ENCODE measurements around the gene SPOCK1. TPM values are rescaled to one million over a fixed set of nuclear protein-coding genes. Genes with fewer than 3 reads are reported as not detected.

Gene SPOCK1
- total RNA-seq, 4 donors from 2014 or later = 8.6 to 34.8 (median 13.2) TPM

GRCh38 chr5:137034764-137035479 lies 464.2 kb downstream of the SPOCK1 start:
- no peak for DNase-seq
- H3K9me3 ChIP-seq = no peaks in the 10 kb centered on the region
- H3K4me3 ChIP-seq = no peak overlapping the region
- TF ChIP-seq EP300 (IDR thresholded peaks at IDR 0.05; ENCODE audit: low read depth) = no peak
- WGBS, 2 donors (ENCODE audit: low coverage in 1 of 2) = 83 to 86% methylated on average over 5 to 9 of the region's 10 CpGs
- no peak overlapping the region for H3K27ac ChIP-seq
- intact Hi-C loops (cut with DNase I; ENCODE audit: low total_unique reads) (no loop called here), in situ Hi-C loops (cut with MboI; ENCODE audit: low pct_ligation_motif_present in 1 of 4, low pct_unique_long_range_greater_than_20kb in 1 of 4, low sequenced_read_pairs in 3 of 4) (no loop called here)
- no peaks in the 10 kb centered on the region for H3K4me1 ChIP-seq
- H3K36me3 ChIP-seq = no peaks in the 10 kb centered on the region
- no peaks in the 10 kb centered on the region for H3K27me3 ChIP-seq

GRCh38 chr5:137034213-137034612 lies 464.9 kb downstream of the SPOCK1 start:
- Histone ChIP-seq H3K36me3 (no peaks in the 10 kb centered on the region), H3K27ac (no peak overlapping the region), H3K9me3 (no peaks in the 10 kb centered on the region), H3K27me3 (no peaks in the 10 kb centered on the region), H3K4me3 (no peak overlapping the region), H3K4me1 (no peaks in the 10 kb centered on the region)
- no peak for DNase-seq
- TF ChIP-seq CTCF (IDR thresholded peaks at IDR 0.05) = no peak
- no peak for TF ChIP-seq POLR2A (IDR thresholded peaks at IDR 0.05)
- no peak for TF ChIP-seq EP300 (IDR thresholded peaks at IDR 0.05; ENCODE audit: low read depth)
- TF ChIP-seq POLR2AphosphoS5 (IDR thresholded peaks at IDR 0.05) = no peak
- in situ Hi-C loops (cut with MboI; ENCODE audit: low pct_ligation_motif_present in 1 of 4, low pct_unique_long_range_greater_than_20kb in 1 of 4, low sequenced_read_pairs in 3 of 4) = no loop called here
- WGBS, 2 donors (ENCODE audit: low coverage in 1 of 2) = 91 to 100% methylated on average over 1 to 4 of the region's 4 CpGs
- intact Hi-C loops (cut with DNase I; ENCODE audit: low total_unique reads) = no loop called here

GRCh38 chr5:137032929-137033328 lies 466.2 kb downstream of the SPOCK1 start:
- intact Hi-C loops (cut with DNase I; ENCODE audit: low total_unique reads) (no loop called here), in situ Hi-C loops (cut with MboI; ENCODE audit: low pct_ligation_motif_present in 1 of 4, low pct_unique_long_range_greater_than_20kb in 1 of 4, low sequenced_read_pairs in 3 of 4) (no loop called here)
- no peaks in the 10 kb centered on the region for H3K27me3 ChIP-seq
- no peak for TF ChIP-seq POLR2A (IDR thresholded peaks at IDR 0.05)
- TF ChIP-seq CTCF (IDR thresholded peaks at IDR 0.05) = no peak
- no peak for TF ChIP-seq EP300 (IDR thresholded peaks at IDR 0.05; ENCODE audit: low read depth)
- TF ChIP-seq POLR2AphosphoS5 (IDR thresholded peaks at IDR 0.05) = no peak
- no peak for DNase-seq
- H3K27ac ChIP-seq = no peak overlapping the region
- no peaks in the 10 kb centered on the region for H3K9me3 ChIP-seq
- WGBS, 2 donors (ENCODE audit: low coverage in 1 of 2) = 70 to 85% methylated on average over 4 to 8 of the region's 8 CpGs
- H3K4me3 ChIP-seq = no peak overlapping the region
- no peaks in the 10 kb centered on the region for H3K36me3 ChIP-seq
- H3K4me1 ChIP-seq = no peaks in the 10 kb centered on the region

- TF ChIP-seq EP300 (IDR thresholded peaks at IDR 0.05; ENCODE audit: low read depth) (no peak), CTCF (IDR thresholded peaks at IDR 0.05) (no peak), POLR2AphosphoS5 (IDR thresholded peaks at IDR 0.05) (no peak), POLR2A (IDR thresholded peaks at IDR 0.05) (no peak)
- Histone ChIP-seq H3K27me3 (no peaks in the 10 kb centered on the region), H3K4me3 (no peak overlapping the region), H3K27ac (no peak overlapping the region), H3K36me3 (no peaks in the 10 kb centered on the region), H3K4me1 (no peaks in the 10 kb centered on the region), H3K9me3 (no peaks in the 10 kb centered on the region)
- in situ Hi-C loops (cut with MboI; ENCODE audit: low pct_ligation_motif_present in 1 of 4, low pct_unique_long_range_greater_than_20kb in 1 of 4, low sequenced_read_pairs in 3 of 4) (no loop called here), intact Hi-C loops (cut with DNase I; ENCODE audit: low total_unique reads) (no loop called here)
- DNase-seq = no peak
- 50% methylated on average over 1 of the region's 1 CpG; no CpG with 5 or more reads in 1 of the 2 donors for WGBS, 2 donors (ENCODE audit: low coverage in 1 of 2)
These were observed 471.4 kb downstream of the SPOCK1 start for GRCh38 chr5:137027758-137028157.

- TF ChIP-seq POLR2A (IDR thresholded peaks at IDR 0.05) = no peak
- TF ChIP-seq CTCF (IDR thresholded peaks at IDR 0.05) = no peak
- TF ChIP-seq EP300 (IDR thresholded peaks at IDR 0.05; ENCODE audit: low read depth) = no peak
- no peak for TF ChIP-seq POLR2AphosphoS5 (IDR thresholded peaks at IDR 0.05)
- intact Hi-C loops (cut with DNase I; ENCODE audit: low total_unique reads) = no loop called here
These were observed 472.8 kb downstream of the SPOCK1 start for GRCh38 chr5:137026296-137026695.

More at GRCh38 chr5:137026296-137026695, 472.8 kb downstream of the SPOCK1 start:
- Histone ChIP-seq H3K27ac (no peak overlapping the region), H3K9me3 (no peaks in the 10 kb centered on the region), H3K27me3 (no peaks in the 10 kb centered on the region), H3K36me3 (no peaks in the 10 kb centered on the region), H3K4me1 (no peaks in the 10 kb centered on the region), H3K4me3 (no peak overlapping the region)
- WGBS, 2 donors (ENCODE audit: low coverage in 1 of 2) = 72 to 93% methylated on average over 2 of the region's 2 CpGs
- no peak for DNase-seq
- in situ Hi-C loops (cut with MboI; ENCODE audit: low pct_ligation_motif_present in 1 of 4, low pct_unique_long_range_greater_than_20kb in 1 of 4, low sequenced_read_pairs in 3 of 4) = no loop called here

All from transverse colon (tissue), 4 donors.